A673 (cell line): ENCODE measurements around the gene ETS2. TPM values are rescaled to one million over a fixed set of nuclear protein-coding genes. Genes with fewer than 3 reads are reported as not detected.
"Not testable (repeated sequence)": the region's sequence is repeated elsewhere in the genome, so short reads cannot be mapped to it uniquely, and the experiment has no call there.

Experiments
- BruUV-seq: library from RNA; stranded (reverse); fragments of 400-500 nt; replicated peaks from 2 replicates; lab custom pipeline; 2021; lab: Mats Ljungman, UMichigan
- CTCF ChIA-PET: fragments of 300-600 bp; sonication (Branson Sonifier 250); formaldehyde crosslinking; loops from one replicate; lab custom pipeline; 2022; ENCODE audit warnings: antibody characterized with exemption; lab: Charles Lee
- POLR2A ChIA-PET: fragments of 300-600 bp; sonication (Branson Sonifier 250); formaldehyde crosslinking; loops from one replicate; lab custom pipeline; 2022; ENCODE audit warnings: antibody characterized with exemption; ENCODE audit not compliant: low non-redundant PET; lab: Charles Lee
- DNase-seq: peaks from one replicate; pipeline ENCODE4 v3.0.0-alpha.2; 2015; ENCODE audit warnings: low spot score
- H3K27ac ChIP-seq: fragments of 200-600 bp; sonication (generic); 2 replicates; pipeline ENCODE4 v1.5.1; 2016; ENCODE audit warnings: mixed run types, low read depth, mild to moderate bottlenecking, mixed read lengths, antibody characterized with exemption, low read length; ENCODE audit not compliant: poor library complexity, severe bottlenecking
- H3K27me3 ChIP-seq: fragments of 200-600 bp; sonication (generic); replicated peaks from 2 replicates; pipeline ENCODE4 v1.6.1; 2017; ENCODE audit warnings: mixed run types, low read depth, mild to moderate bottlenecking, mixed read lengths, antibody characterized with exemption, low read length; ENCODE audit not compliant: insufficient read depth, poor library complexity
- H3K36me3 ChIP-seq: fragments of 200-600 bp; sonication (generic); 2 replicates; pipeline ENCODE4 v1.6.1; 2016; ENCODE audit warnings: mixed run types, mild to moderate bottlenecking, mixed read lengths, antibody characterized with exemption, low read length; ENCODE audit not compliant: insufficient read depth, poor library complexity, severe bottlenecking
- H3K4me1 ChIP-seq: fragments of 200-600 bp; sonication (generic); 2 replicates; pipeline ENCODE4 v1.6.1; 2017; ENCODE audit warnings: mixed run types, mild to moderate bottlenecking, mixed read lengths, antibody characterized with exemption, low read length; ENCODE audit not compliant: insufficient read depth, poor library complexity, severe bottlenecking
- H3K4me3 ChIP-seq: fragments of 200-600 bp; sonication (generic); 2 replicates; pipeline ENCODE4 v1.5.1; 2016; ENCODE audit warnings: low read depth, mixed run types, mild to moderate bottlenecking, mixed read lengths, low read length; ENCODE audit not compliant: poor library complexity, severe bottlenecking
- H3K9me3 ChIP-seq: fragments of 200-600 bp; sonication (generic); 2 replicates; pipeline ENCODE4 v1.6.1; 2016; ENCODE audit warnings: mixed run types, low read depth, mild to moderate bottlenecking, mixed read lengths, antibody characterized with exemption, low read length; ENCODE audit not compliant: poor library complexity, severe bottlenecking
- EZH2 ChIP-seq: fragments of 200-600 bp; sonication (generic); IDR thresholded peaks from 2 replicates; pipeline ENCODE4 v1.6.1; 2017; ENCODE audit warnings: borderline replicate concordance, low read depth, mild to moderate bottlenecking, mixed read lengths, antibody characterized with exemption, low read length; ENCODE audit not compliant: poor library complexity, severe bottlenecking
- intact Hi-C: fragments of 100-400 bp; cut with micrococcal nuclease; formaldehyde crosslinking; loops from one replicate; pipeline ENCODE4 v1.10.0; 2022; ENCODE audit not compliant: unreplicated experiment
- total RNA-seq: library from RNA; stranded (reverse); gene quantifications from 2 replicates; pipeline ENCODE4 v1.2.3, GENCODE V29; 2021
- TF ChIP-seq, protein P1 (sequence below): fragments of 300-800, 200-600 bp; sonication (generic); conservative IDR thresholded peaks from 2 replicates; pipeline ENCODE4 v1.5.1; 2017; ENCODE audit warnings: low read depth, mild to moderate bottlenecking, antibody characterized with exemption, low read length, moderate library complexity, mixed read lengths

The ETS2 gene
- total RNA-seq, 1 experiment from 2014 or later, result 45.6 TPM

DNA sequence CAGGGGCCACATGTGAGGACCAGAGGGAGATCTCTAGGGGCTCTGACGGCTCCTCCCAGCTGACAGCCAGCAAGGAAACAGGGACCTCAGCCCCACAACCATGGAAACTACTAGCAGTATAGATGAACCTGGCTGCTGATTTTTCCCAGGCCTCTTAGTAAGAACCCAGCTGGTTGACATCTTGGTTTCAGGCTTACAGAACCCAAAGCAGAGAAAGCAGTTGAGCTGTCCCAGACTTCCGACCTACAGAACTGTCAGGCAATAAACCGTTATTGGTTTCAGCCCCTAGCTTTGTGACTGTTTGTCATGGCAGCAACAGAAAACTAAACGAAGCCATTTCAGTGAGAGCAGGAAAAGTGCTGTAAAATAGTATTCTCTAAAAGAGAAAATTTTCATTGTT is 36.4 kb downstream of the ETS2 start:
- no peak for DNase-seq
- H3K36me3 ChIP-seq, result no peaks in the 10 kb centered on the region
- H3K27me3 ChIP-seq, result no peaks in the 10 kb centered on the region
- ChIA-PET POLR2A (no interaction called here), CTCF (no interaction called here)
- no peaks in the 10 kb centered on the region for H3K9me3 ChIP-seq
- TF ChIP-seq, protein P1, sequence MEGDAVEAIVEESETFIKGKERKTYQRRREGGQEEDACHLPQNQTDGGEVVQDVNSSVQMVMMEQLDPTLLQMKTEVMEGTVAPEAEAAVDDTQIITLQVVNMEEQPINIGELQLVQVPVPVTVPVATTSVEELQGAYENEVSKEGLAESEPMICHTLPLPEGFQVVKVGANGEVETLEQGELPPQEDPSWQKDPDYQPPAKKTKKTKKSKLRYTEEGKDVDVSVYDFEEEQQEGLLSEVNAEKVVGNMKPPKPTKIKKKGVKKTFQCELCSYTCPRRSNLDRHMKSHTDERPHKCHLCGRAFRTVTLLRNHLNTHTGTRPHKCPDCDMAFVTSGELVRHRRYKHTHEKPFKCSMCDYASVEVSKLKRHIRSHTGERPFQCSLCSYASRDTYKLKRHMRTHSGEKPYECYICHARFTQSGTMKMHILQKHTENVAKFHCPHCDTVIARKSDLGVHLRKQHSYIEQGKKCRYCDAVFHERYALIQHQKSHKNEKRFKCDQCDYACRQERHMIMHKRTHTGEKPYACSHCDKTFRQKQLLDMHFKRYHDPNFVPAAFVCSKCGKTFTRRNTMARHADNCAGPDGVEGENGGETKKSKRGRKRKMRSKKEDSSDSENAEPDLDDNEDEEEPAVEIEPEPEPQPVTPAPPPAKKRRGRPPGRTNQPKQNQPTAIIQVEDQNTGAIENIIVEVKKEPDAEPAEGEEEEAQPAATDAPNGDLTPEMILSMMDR, result no peak
- TF ChIP-seq EZH2, result no peak
- intact Hi-C loops, result no loop called here
- H3K4me3 ChIP-seq, result no peak overlapping the region
- H3K4me1 ChIP-seq, result no peaks in the 10 kb centered on the region
- BruUV-seq, result no TSS peak
- H3K27ac ChIP-seq, result no peak overlapping the region

DNA sequence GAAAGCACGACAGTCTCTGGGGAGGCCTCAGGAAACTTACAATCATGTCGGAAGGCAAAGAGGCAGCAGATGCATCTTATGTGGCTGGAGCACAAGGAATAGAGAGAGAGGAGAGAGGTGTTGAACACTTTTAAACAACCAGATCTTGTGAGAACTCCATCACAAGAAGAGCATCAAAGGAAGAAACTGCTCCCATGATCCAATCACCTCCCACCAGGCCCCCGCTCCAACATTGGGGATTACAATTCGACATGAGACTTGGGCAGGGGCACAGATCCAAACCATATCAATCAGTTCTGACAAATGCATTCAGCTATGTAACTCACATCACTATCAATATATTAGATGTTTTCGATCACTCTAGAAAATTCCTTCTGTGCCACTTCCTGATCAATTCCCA is 37.6 kb downstream of the ETS2 start:
- Histone ChIP-seq H3K27me3 (no peaks in the 10 kb centered on the region), H3K9me3 (no peaks in the 10 kb centered on the region), H3K36me3 (no peaks in the 10 kb centered on the region), H3K4me1 (no peaks in the 10 kb centered on the region), H3K27ac (no peak overlapping the region), H3K4me3 (no peak overlapping the region)
- ChIA-PET POLR2A (no interaction called here), CTCF (no interaction called here)
- no peak for DNase-seq
- intact Hi-C loops, result no loop called here
- TF ChIP-seq EZH2, result no peak
- TF ChIP-seq, protein P1, result no peak
- no TSS peak for BruUV-seq

DNA sequence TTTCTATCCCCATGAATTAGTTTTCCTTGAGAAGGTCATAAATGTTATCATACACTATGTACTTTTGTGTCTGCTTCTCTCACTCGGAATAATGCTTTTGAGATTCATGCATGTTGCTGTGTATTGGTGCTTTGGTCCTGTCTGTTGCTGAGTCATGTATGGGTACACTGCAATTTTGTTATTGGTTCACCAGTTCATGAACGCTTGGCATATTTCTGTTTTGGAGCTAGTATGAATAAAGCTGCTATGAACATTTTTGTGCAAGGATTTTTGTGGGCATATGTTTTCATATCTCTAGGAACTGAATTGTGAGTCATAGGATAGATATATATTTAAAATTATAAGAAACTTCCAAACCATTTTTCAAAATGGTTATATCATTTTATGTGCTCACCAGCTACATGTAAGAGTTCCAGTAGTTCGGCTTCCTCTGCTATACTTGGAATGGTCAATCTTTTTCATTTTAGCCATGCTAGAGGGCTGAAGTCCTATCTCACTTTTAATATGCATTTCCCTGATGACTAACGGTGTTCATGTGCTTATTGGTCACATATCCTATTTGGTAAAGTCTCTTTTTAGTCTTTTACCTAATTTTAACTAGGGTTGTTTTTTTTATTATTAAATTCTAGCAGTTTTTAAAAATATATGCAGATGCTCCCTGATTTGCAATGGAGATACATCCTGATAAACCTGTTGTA is 38.2 kb downstream of the ETS2 start:
- intact Hi-C loops, result no loop called here
- H3K9me3 ChIP-seq, result no peaks in the 10 kb centered on the region
- no peak overlapping the region for H3K27ac ChIP-seq
- no TSS peak for BruUV-seq
- TF ChIP-seq EZH2, result no peak
- TF ChIP-seq, protein P1, result no peak
- DNase-seq, result no peak
- H3K27me3 ChIP-seq, result no peaks in the 10 kb centered on the region
- H3K4me1 ChIP-seq, result no peaks in the 10 kb centered on the region
- no peak overlapping the region for H3K4me3 ChIP-seq
- CTCF ChIA-PET, result no interaction called here
- no peaks in the 10 kb centered on the region for H3K36me3 ChIP-seq
- POLR2A ChIA-PET, result no interaction called here

DNA sequence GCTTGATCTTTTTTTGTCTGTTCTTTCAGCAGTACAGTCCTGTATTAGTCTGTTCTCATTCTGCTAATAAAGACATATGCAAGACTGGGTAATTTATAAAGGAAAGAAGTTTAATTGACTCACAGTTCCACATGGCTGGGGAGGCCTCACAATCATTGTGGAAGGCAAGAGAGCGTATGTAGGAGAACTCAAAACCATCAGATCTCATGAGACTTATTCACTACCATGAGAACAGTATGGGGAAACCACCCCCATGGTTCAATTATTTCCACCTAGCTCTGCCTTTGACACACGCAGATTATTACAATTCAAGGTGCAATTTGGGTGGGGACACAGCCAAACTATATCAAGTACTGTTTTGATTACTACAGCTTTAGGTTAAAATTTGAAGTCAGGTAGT is 39.6 kb downstream of the ETS2 start:
- POLR2A ChIA-PET, BruUV-seq, CTCF ChIA-PET: not testable (repeated sequence)

More for the DNA sequence above, 39.6 kb downstream of the ETS2 start:
- DNase-seq, H3K36me3 ChIP-seq, H3K4me3 ChIP-seq, intact Hi-C loops, H3K9me3 ChIP-seq, H3K27ac ChIP-seq, H3K4me1 ChIP-seq, H3K27me3 ChIP-seq: not testable (repeated sequence)
